HepG2 (cell line): ENCODE results near the gene CAGE1. TPM values are rescaled to one million over a fixed set of nuclear protein-coding genes. Genes with fewer than 3 reads are reported as not detected.

Source experiments
- ATAC-seq: fragments of 200-7000 bp; cut with Tn5 transposase; 3 replicates; pipeline ENCODE4 v1.9.1; 2020; ENCODE audit warnings: mild to moderate bottlenecking, moderate library complexity
- BruUV-seq: library from RNA; stranded (reverse); fragments of 400-500 nt; replicated peaks from 2 replicates; lab custom pipeline; 2021; lab: Mats Ljungman, UMichigan
- CTCF ChIA-PET: fragments of 300-600 bp; formaldehyde crosslinking; extraction: SDS; loops from one replicate; lab custom pipeline; 2021; ENCODE audit warnings: low total read pairs, inconsistent platforms, low intra/inter-chr PET ratio; lab: Yijun Ruan, JAX
- POLR2A ChIA-PET: fragments of 350-600 bp; sonication (Branson Sonifier 250); formaldehyde crosslinking; loops from one replicate; lab custom pipeline; 2020; ENCODE audit warnings: antibody characterized with exemption, inconsistent platforms; lab: Yijun Ruan, JAX
- DNase-seq: peaks from one replicate; pipeline ENCODE4 v3.0.0-alpha.2; 2015; ENCODE audit warnings: low spot score
- FAIRE-seq: peaks from 3 replicates; lab custom pipeline; 2011; peaks lifted over from hg19 to GRCh38; lab: Jason Lieb, UNC
- H2AFZ ChIP-seq: one replicate; pipeline ENCODE4 v1.6.1; 2011; ENCODE audit warnings: low read length, inconsistent platforms
- H3K27ac ChIP-seq: fragments of 300-600 bp; 3 replicates; pipeline ENCODE4 v1.8.0; 2011; ENCODE audit warnings: mixed run types, mild to moderate bottlenecking, mixed read lengths, low read length, inconsistent platforms; ENCODE audit not compliant: insufficient read depth; ENCODE audit errors: extremely low read length
- H3K27me3 ChIP-seq, 2 experiments: fragments of 200-600 bp in 1 of 2; 2 replicates in 1 of 2; 3 replicates in 1 of 2; pipeline versions ENCODE4 v1.6.0 to v1.8.0; 2011; ENCODE audit warnings: low read length in 2 of 2, mild to moderate bottlenecking in 2 of 2, moderate library complexity in 2 of 2, inconsistent platforms in 1 of 2; ENCODE audit not compliant: insufficient read depth in 2 of 2, control insufficient read depth in 1 of 2
- H3K36me3 ChIP-seq, 2 experiments: fragments of 200-600 bp in 1 of 2; replicated peaks in 1 of 2; 2 replicates in 1 of 2; 3 replicates in 1 of 2; pipeline versions ENCODE4 v1.5.1 to v1.8.0; 2011; ENCODE audit warnings: low read length in 2 of 2, inconsistent platforms in 1 of 2; ENCODE audit not compliant: insufficient read depth in 2 of 2, control insufficient read depth in 1 of 2
- H3K4me1 ChIP-seq: 2 replicates; pipeline ENCODE4 v1.5.1; 2012; ENCODE audit warnings: low read length, inconsistent platforms; ENCODE audit not compliant: insufficient read depth
- H3K4me2 ChIP-seq: 2 replicates; pipeline ENCODE4 v1.6.0; 2011; ENCODE audit warnings: low read depth, low read length, inconsistent platforms
- H3K4me3 ChIP-seq, 3 experiments: fragments of 200-600 bp in 1 of 3; sonication (generic), shearing (Covaris generic) in 1 of 3; replicated peaks in 1 of 3; 2 replicates each; pipeline ENCODE4 v1.5.1; 2011 to 2016; ENCODE audit warnings: low read length in 3 of 3, inconsistent platforms in 2 of 3, low read depth in 2 of 3, mild to moderate bottlenecking in 2 of 3, control low read depth in 1 of 3, mixed read lengths in 1 of 3; ENCODE audit not compliant: insufficient read depth in 1 of 3
- H3K79me2 ChIP-seq: one replicate; pipeline ENCODE4 v1.6.1; 2011; ENCODE audit warnings: low read length, inconsistent platforms; ENCODE audit not compliant: insufficient read depth
- H3K9ac ChIP-seq: 2 replicates; pipeline ENCODE4 v1.6.0; 2011; ENCODE audit warnings: mild to moderate bottlenecking, low read depth, low read length, inconsistent platforms; ENCODE audit not compliant: insufficient read depth
- H3K9me3 ChIP-seq: 2 replicates; pipeline ENCODE4 v1.5.1; 2012; ENCODE audit warnings: mild to moderate bottlenecking, low read length
- H4K20me1 ChIP-seq: 2 replicates; pipeline ENCODE4 v1.6.0; 2011; ENCODE audit warnings: inconsistent platforms, mild to moderate bottlenecking, low read length, moderate library complexity; ENCODE audit not compliant: insufficient read depth
- GABPB1 ChIP-seq: IDR thresholded peaks from 2 replicates; pipeline ENCODE4 v1.6.1; 2016; ENCODE audit warnings: mild to moderate bottlenecking, missing genetic modification reagents, moderate library complexity, missing compliant biosample characterization
- MAFF ChIP-seq: IDR thresholded peaks from 2 replicates; pipeline ENCODE4 v1.6.1; 2011; ENCODE audit warnings: low read depth, low read length, improper control_type of control experiment
- MAFK ChIP-seq, 2 experiments: IDR thresholded peaks in 1 of 2; conservative IDR thresholded peaks in 1 of 2; 2 replicates each; pipeline ENCODE4 v1.6.1; 2011; ENCODE audit warnings: improper control_type of control experiment in 2 of 2, low read length in 2 of 2
- NFE2L2 ChIP-seq: fragments of 150-350 bp; IDR thresholded peaks from 2 replicates; pipeline ENCODE4 v1.6.1; 2014; ENCODE audit warnings: low read length
- ZBTB38 ChIP-seq: sonication (generic); formaldehyde crosslinking; IDR thresholded peaks from 2 replicates; pipeline ENCODE4 v1.5.1; 2020; ENCODE audit warnings: mild to moderate bottlenecking, missing genetic modification reagents
- ZNF234 ChIP-seq: sonication (generic); formaldehyde crosslinking; conservative IDR thresholded peaks from 2 replicates; pipeline ENCODE4 v1.5.1; 2020; ENCODE audit warnings: mild to moderate bottlenecking, missing genetic modification reagents
- ZNF687 ChIP-seq: sonication (generic); formaldehyde crosslinking; IDR thresholded peaks from 2 replicates; pipeline ENCODE4 v1.5.1; 2020; ENCODE audit warnings: mild to moderate bottlenecking, missing genetic modification reagents, moderate library complexity
- ZNF879 ChIP-seq: sonication (generic); formaldehyde crosslinking; IDR thresholded peaks from 2 replicates; pipeline ENCODE4 v1.8.1; 2023; ENCODE audit warnings: missing genetic modification reagents
- WGBS: methylation state at CpG from one replicate; pipeline ENCODE4 v1.1.6; 2017; ENCODE audit warnings: low lambda C conversion rate; 5-methylcytosine and 5-hydroxymethylcytosine counted together
- in situ Hi-C: cut with HindIII; loops from 2 replicates; pipeline ENCODE4 v1.10.0; 2017; ENCODE audit warnings: low pct_unique_long_range_greater_than_20kb; ENCODE audit not compliant: extremely low pct_ligation_motif_present
- intact Hi-C: fragments of 100-400 bp; cut with micrococcal nuclease; formaldehyde crosslinking; loops from one replicate; pipeline ENCODE4 v1.10.0; 2022; ENCODE audit not compliant: unreplicated experiment
- polyA plus RNA-seq, 8 experiments: library from polyadenylated mRNA; depleted of rRNA in 3 of 8; stranded (reverse) in 7 of 8; unstranded in 1 of 8; fragments of >200 nt; fragmentation: Illumina TruSeq in 4 of 8; extraction: Trizol in 4 of 8; gene quantifications; 2 replicates each; pipeline versions ENCODE4 v1.2.1 to v1.2.3, GENCODE V29; 2011 to 2016; ENCODE audit warnings: low read depth in 4 of 8, missing spikeins in 1 of 8, mixed read lengths in 1 of 8; ENCODE audit not compliant: insufficient read depth in 1 of 8
- total RNA-seq, 5 experiments: library from RNA; depleted of rRNA; stranded (reverse); fragments of >200 nt; fragmentation: Illumina TruSeq; extraction: Trizol; gene quantifications; 2 replicates each; pipeline ENCODE4 v1.2.3, GENCODE V29; 2016; ENCODE audit warnings: low read depth in 1 of 5
- TF ChIP-seq, protein P1 (sequence below): sonication (generic); formaldehyde crosslinking; IDR thresholded peaks from 2 replicates; pipeline ENCODE4 v1.4.0; 2020; ENCODE audit warnings: missing genetic modification reagents, mild to moderate bottlenecking, borderline replicate concordance
- TF ChIP-seq, protein P2 (sequence below): sonication (generic); formaldehyde crosslinking; IDR thresholded peaks from 2 replicates; pipeline ENCODE4 v1.4.0; 2020; ENCODE audit warnings: missing genetic modification reagents

The CAGE1 gene
- total and polyA plus RNA-seq, 2 of the 13 experiments (the other 11 are each of a cell fraction or from before 2014, with no cell fraction given), result 0.03 to 0.15 TPM

- BruUV-seq, result no TSS peak
- 91% methylated on average over 17 of the region's 41 CpGs for WGBS
- peaks cover 41% of the 10 kb centered on the region for H3K4me1 ChIP-seq
- 0 out of 2 replicates have a peak overlapping the region, but pooled peaks have one; percentile 31 for H3K4me2 ChIP-seq
- ATAC-seq (no peak), FAIRE-seq (no peak), DNase-seq (no peak)
- no peak overlapping the region for H3K4me3 ChIP-seq
- peak overlapping the region; percentile 41 for H3K27ac ChIP-seq
- no peaks in the 10 kb centered on the region for H3K9me3 ChIP-seq
- no peak overlapping the region for H3K9ac ChIP-seq
- H3K27me3 ChIP-seq, result no peaks in the 10 kb centered on the region; a peak in 1 of 5 replicates
- peaks cover 11% of the 10 kb centered on the region for H3K79me2 ChIP-seq
- H3K36me3 ChIP-seq, result no peaks in the 10 kb centered on the region
- H4K20me1 ChIP-seq, result peaks cover 4% of the 10 kb centered on the region; the same call in 1 of the 2 replicates
- in situ Hi-C loops, result no loop called here
- H2AFZ ChIP-seq, result no peak overlapping the region
- CTCF ChIA-PET, result no interaction called here
- POLR2A ChIA-PET, result interaction anchor here (0.8 to 4.3 kb wide), 10 partner anchors 8 to 244 kb away, joined by 3 to 39 read pairs (median 6); partner anchors contain the start of genes CAGE1 and RIOK1
- TF ChIP-seq, protein P1, sequence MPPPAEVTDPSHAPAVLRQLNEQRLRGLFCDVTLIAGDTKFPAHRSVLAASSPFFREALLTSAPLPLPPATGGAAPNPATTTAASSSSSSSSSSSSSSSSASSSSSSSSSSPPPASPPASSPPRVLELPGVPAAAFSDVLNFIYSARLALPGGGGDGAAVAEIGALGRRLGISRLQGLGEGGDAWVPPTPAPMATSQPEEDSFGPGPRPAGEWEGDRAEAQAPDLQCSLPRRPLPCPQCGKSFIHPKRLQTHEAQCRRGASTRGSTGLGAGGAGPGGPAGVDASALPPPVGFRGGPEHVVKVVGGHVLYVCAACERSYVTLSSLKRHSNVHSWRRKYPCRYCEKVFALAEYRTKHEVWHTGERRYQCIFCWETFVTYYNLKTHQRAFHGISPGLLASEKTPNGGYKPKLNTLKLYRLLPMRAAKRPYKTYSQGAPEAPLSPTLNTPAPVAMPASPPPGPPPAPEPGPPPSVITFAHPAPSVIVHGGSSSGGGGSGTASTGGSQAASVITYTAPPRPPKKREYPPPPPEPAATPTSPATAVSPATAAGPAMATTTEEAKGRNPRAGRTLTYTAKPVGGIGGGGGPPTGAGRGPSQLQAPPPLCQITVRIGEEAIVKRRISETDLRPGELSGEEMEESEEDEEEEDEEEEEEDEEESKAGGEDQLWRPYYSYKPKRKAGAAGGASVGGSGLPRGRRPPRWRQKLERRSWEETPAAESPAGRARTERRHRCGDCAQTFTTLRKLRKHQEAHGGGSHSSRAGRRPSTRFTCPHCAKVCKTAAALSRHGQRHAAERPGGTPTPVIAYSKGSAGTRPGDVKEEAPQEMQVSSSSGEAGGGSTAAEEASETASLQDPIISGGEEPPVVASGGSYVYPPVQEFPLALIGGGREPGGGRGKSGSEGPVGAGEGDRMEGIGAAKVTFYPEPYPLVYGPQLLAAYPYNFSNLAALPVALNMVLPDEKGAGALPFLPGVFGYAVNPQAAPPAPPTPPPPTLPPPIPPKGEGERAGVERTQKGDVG (CRISPR knock-in tag), result 0 out of 2 replicates have a peak, but pooled peaks have one; percentile 26
- peak; percentile 90 for TF ChIP-seq ZBTB38 (CRISPR knock-in tag)
- TF ChIP-seq ZNF879, result no peak
- TF ChIP-seq ZNF687 (CRISPR knock-in tag), result peak; percentile 39; the same call in 1 of the 2 replicates
- TF ChIP-seq ZNF234, result no peak
- peak; percentile 63 to 75 for TF ChIP-seq MAFK (conservative IDR thresholded peaks at IDR 0.05 in 1 of 2, IDR thresholded peaks at IDR 0.05 in 1 of 2; ENCODE audit: low read length in 2 of 2)
- peak; percentile 56 for TF ChIP-seq MAFF
- peak; percentile 24; the same call in 1 of the 2 replicates for TF ChIP-seq NFE2L2
- TF ChIP-seq GABPB1 (CRISPR knock-in tag), result peak; percentile 38; the same call in 1 of the 2 replicates
- TF ChIP-seq, protein P2, sequence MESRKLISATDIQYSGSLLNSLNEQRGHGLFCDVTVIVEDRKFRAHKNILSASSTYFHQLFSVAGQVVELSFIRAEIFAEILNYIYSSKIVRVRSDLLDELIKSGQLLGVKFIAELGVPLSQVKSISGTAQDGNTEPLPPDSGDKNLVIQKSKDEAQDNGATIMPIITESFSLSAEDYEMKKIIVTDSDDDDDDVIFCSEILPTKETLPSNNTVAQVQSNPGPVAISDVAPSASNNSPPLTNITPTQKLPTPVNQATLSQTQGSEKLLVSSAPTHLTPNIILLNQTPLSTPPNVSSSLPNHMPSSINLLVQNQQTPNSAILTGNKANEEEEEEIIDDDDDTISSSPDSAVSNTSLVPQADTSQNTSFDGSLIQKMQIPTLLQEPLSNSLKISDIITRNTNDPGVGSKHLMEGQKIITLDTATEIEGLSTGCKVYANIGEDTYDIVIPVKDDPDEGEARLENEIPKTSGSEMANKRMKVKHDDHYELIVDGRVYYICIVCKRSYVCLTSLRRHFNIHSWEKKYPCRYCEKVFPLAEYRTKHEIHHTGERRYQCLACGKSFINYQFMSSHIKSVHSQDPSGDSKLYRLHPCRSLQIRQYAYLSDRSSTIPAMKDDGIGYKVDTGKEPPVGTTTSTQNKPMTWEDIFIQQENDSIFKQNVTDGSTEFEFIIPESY (CRISPR knock-in tag), result peak; percentile 81
- intact Hi-C loops, result no loop called here
Observed at GRCh38 chr6:7316658-7317533, 72.6 kb downstream of the CAGE1 start.
